AG09309 (cell line): ENCODE data around the gene ESYT1.
"Not testable (repeated sequence)": the region's sequence is repeated elsewhere in the genome, so short reads cannot be mapped to it uniquely, and the experiment has no call there.

ENCODE experiments used
- DNase-seq: peaks from one replicate; pipeline ENCODE4 v3.0.0-alpha.2; 2010; ENCODE audit warnings: low read depth
- H3K4me3 ChIP-seq: 2 replicates; pipeline ENCODE4 v1.5.1; 2011; ENCODE audit warnings: mild to moderate bottlenecking, low read depth, low read length, moderate library complexity; ENCODE audit not compliant: control insufficient read depth
- CTCF ChIP-seq: IDR thresholded peaks from 2 replicates; pipeline ENCODE4 v1.5.1; 2011; ENCODE audit warnings: mild to moderate bottlenecking, low read depth, low read length, inconsistent platforms; ENCODE audit not compliant: insufficient read depth, control insufficient read depth; ENCODE audit errors: missing control alignments

Gene ESYT1

GRCh38 chr12:56114084-56114483 is 14.0 kb upstream of the ESYT1 start:
- TF ChIP-seq CTCF: no peak
- H3K4me3 ChIP-seq: no peak overlapping the region
- DNase-seq: no peak

- H3K4me3 ChIP-seq: peak overlapping the region; percentile 80; the same call in 1 of the 2 replicates
- no peak for TF ChIP-seq CTCF
- DNase-seq: no peak
These were observed 12.7 kb upstream of the ESYT1 start for GRCh38 chr12:56115329-56115728.

GRCh38 chr12:56116267-56117081 is 11.6 kb upstream of the ESYT1 start, which contains the start of gene RPL41:
TSS of gene RPL41 (plus strand) at chr12:56116633.
- TF ChIP-seq CTCF: no peak
- DNase-seq: peak; percentile 52

GRCh38 chr12:56117082-56117706 is 10.9 kb upstream of the ESYT1 start:
- peak overlapping the region; percentile 80 for H3K4me3 ChIP-seq
- DNase-seq: not testable (repeated sequence)

More at GRCh38 chr12:56116267-56117081, 11.6 kb upstream of the ESYT1 start, which contains the start of gene RPL41:
- peak within 1 kb of the TSS; percentile 80 for H3K4me3 ChIP-seq

- peak; percentile 99 for DNase-seq
- TF ChIP-seq CTCF: peak; percentile 52
- H3K4me3 ChIP-seq: peak within 1 kb of the TSS; percentile 80
These were observed 10.0 kb upstream of the ESYT1 start, which contains the start of gene ZC3H10 for GRCh38 chr12:56117778-56118687. TSS of gene ZC3H10 (plus strand) at chr12:56118266. CDS start at chr12:56120563, 2,297 bp downstream.

- H3K4me3 ChIP-seq: peak overlapping the region; percentile 79
- DNase-seq: no peak
- no peak for TF ChIP-seq CTCF
These were observed 9.2 kb upstream of the ESYT1 start for GRCh38 chr12:56118688-56119357.
